HG02798 (cell line): Measurements from ENCODE around the gene CHORDC1.
"Not testable (repeated sequence)": the region's sequence is repeated elsewhere in the genome, so short reads cannot be mapped to it uniquely, and the experiment has no call there.

Experiments used
- ATAC-seq: cut with Tn5 transposase; IDR thresholded peaks from one replicate; pipeline ENCODE4 v1.9.1; 2021; ENCODE audit warnings: mild to moderate bottlenecking; ENCODE audit not compliant: unreplicated experiment, poor library complexity

Gene CHORDC1

DNA sequence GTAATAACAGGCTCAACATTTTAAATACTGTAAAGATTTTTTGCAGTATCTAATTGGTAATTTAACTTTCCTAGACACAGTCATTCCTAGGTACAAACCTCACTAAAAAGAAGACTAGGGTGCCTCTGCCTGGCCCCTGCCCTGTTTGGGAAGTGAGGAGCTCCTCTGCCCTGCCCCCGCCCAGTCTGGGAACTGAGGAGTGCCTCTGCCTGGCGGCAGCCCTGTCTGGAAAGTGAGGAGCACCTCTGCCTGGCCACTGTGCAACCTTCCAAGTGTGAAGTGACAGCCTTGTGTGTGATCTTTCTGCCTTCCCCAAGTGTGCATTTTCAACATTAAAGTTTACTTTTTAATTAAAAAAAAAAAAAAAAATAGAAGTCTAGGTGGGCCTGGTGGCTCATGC, 4.2 kb downstream of the CHORDC1 start:
- ATAC-seq, result no peak

DNA sequence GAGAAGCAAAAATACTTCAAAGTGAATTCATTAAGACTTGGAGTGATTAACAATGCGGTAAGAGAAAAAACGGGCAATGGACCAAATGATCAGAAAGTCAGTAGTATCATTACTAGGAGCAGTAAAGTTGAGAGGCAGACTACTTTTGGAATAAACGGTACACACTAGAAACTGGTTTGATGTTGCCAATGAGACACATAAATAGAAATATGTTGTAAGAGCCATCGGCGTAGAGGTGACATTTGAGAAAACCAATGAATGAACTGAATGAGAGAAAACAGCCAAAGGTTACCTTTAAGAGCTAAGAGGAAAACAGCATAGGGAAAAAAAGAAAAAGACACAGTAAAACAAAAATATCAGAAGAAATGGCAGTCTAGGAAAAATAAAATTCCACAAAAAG, 6.2 kb downstream of the CHORDC1 start:
- no peak for ATAC-seq

DNA sequence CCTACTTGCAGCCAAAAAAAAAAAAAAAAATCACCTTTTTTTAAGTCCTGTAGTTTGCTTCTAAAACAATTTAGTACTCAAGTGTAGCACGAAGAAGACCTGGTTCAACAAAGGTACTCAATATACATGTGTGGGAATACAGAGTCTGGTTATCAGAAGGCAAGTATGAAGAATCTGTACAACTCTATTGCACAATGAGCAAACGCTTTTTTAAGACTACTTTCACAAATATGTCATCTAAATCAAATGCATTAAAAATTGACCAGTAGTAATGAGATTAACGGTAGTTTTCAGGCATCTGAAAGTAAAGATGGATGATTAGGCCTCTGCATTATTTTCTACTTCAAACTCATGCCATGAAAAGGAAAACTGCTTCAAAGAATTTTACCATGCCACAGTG, 9.5 kb downstream of the CHORDC1 start:
- ATAC-seq, result no peak

DNA sequence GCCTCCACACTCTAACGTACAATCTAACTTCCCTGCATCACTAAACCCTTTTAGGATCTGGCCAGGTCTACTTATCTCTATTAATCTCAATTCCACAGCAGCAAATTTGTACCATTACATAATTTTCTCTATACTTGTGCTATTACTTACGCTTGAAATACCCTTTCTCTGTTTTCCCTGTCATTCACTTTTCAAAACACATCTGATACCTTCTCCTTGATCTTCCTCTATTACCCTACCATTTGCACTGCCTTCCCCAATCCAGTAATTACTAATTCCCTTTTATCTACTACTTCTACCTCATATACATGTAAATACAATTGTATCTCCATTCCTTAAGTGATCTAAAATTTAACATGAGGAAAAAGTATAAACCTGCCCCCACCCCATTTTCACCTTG, 14.0 kb downstream of the CHORDC1 start:
- ATAC-seq, result no peak

DNA sequence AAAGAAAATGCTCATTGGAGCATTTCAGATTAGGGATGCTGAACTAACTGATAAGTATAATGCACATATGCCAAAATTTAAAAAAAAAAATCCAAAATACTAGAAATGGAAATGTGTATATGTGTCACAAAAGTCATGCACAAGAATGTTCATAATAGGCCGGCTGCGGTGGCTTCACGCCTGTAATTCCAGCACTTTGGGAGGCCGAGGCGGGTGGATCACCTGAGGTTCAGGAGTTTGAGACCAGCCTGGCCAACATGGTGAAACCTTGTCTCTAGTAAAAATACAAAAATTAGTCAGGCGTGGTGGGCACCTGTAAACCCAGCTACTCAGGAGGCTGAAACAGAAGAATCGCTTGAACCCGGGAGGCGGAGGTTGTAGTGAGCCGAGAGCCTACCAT, 14.9 kb downstream of the CHORDC1 start:
- ATAC-seq, result not testable (repeated sequence)

DNA sequence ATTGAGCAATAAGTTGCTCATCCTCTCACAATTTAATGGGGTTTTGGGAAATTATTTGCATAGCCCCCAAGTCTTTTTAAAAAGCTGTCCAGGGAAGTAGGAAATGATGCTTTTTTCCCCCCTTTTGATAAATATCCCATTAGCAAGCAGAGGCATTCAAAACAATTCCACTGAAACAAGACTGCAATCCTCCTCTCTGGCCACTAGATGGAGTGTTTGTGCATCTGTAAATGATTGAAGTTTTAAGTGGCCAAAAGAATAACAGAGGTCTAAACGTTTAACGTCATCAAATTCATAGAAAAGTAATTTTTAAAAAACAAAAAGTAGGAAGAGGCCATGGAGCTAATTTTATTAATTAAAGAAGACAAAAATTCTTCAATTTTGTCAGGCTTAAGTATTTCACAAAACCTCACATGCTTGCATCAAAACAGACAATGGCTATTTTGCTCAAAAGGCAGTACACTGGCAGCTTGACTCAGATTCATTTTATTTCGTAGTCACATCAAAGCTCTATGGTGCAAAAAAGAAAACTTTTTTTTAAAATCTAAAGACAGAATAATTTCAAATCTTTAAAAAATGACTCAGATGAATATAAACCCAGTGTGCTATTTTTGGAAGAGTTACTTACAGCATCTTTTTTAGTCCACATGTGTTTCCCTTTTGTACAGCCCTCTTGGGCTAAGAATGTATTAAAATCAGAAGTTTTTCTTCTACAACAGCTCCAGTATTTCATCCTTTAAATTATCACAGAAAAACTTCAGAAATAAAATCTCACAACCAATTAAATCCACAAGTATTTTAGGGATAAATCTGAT, 17.8 kb downstream of the CHORDC1 start:
- peak; percentile 85 for ATAC-seq

DNA sequence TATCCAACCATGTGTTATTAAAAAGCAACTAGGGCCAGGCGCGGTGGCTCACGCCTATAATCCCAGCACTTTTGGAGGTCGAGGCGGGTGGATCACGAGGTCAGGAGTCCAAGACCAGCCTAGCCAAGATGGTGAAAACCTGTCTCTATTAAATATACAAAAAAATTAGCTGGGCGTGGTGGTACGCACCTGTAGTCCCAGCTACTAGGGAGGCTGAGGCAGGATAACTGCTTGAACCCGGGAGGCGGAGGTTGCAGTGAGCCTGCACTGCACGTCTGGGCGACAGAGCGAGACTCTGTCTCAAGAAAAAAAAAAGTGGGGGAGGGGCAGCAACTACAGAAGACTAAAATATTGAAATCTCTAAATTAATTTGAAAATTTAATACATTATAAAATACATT, 18.4 kb downstream of the CHORDC1 start:
- no peak for ATAC-seq

DNA sequence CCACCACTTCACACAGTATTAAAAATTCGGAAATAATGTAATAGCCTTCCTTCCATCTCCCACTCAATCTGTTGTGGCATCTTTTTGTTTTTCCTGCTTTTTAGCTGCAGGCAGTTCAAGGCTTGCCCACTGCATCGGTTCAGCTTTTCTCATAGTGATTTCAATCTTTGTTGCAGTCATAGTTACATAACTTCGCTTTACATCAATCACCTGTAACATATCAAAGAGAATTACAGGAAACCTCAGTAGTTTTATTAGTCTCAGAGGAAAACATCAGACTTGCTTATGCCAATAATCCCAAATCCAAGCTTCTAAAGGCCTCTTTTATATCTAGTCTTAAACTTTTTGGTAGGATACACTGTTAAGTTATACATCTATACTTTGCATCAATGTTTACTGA, 20.5 kb downstream of the CHORDC1 start:
- no peak for ATAC-seq

DNA sequence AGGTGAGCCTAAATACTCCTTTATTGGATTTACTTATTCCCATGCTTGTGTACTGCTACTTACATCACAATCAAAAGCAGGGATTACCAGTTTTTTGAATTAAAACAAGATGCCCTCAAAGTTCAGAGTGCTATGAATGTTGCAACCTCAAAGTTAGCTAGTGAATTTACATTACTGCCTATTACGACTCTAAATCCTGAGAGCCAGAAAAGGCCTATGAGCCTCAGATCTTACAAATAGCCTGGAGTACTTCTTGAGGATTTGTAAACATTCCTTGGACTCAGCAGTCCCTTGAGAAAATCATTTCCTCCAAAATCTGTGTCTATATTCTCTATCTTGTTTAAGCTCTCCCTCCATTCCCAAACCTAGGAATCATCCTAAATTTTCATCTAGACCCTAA, 25.5 kb downstream of the CHORDC1 start:
- ATAC-seq, result no peak

DNA sequence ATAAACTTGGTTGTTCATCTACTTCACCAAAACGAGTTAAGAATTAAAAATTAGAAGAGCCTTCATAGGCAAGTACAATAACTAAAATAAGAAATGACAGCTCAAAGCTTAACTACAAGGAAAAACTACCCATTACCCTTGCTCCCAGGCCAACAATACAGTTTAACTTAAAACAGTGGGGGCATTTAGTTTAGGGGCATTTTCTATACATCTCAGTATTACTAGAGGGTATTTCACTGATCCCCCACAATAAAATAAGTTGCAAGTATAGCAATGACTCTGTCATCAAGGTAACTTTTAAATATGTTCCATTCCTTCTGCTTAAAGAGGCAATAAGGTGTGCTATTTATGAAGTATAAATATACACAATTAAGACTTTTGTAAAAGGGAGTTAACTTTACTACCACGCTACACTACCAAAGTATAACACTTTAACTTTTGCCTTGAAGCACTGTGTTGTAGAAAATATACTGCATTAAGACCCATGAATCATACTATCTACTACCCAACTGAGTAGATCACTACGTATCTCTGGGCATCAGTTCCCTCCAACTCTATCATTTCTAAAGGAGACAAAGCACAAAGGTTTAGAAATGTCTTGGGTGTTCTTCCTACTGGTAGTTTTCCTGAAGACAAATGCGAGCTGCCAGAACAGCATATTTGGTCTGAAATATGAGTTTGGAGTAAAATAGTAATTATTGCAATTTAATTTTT, 29.8 kb downstream of the CHORDC1 start:
- ATAC-seq, result no peak

DNA sequence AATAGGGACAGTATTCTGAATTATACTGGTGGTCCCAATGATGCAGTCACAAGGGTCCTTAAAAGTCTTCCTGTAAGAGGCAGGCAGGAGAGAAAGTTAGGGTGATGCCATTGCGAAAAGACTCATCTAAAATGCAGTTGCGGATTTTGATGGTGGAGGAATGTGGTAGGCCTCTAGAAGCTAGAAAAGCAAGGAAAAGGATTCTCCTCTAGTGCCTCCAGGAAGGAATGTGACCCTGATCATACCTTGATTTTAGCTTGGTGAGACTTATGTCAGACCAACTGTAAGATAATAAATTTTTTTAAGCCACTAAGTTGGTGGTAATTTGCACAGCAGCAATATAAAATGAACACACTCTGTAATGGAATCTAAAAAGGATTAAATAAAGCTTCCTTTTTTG, 33.8 kb downstream of the CHORDC1 start:
- no peak for ATAC-seq

DNA sequence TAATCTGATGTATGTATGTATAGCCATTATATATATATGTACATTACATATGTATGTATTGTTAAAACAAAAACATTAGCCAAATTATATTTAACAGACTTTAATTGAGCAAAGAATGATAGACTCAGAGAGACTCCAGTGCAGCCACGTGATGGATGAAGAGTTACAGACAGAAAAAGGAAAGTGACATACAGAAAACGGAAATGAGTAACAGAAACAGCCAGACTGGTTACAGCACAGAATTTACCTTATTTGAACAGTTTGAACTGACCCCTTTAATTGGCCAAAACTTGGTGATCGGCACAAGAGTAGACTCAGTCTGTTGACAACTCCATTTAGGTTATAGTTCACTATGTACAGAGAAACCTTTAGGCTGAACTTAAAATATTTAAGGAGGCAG, 35.0 kb downstream of the CHORDC1 start:
- no peak for ATAC-seq

DNA sequence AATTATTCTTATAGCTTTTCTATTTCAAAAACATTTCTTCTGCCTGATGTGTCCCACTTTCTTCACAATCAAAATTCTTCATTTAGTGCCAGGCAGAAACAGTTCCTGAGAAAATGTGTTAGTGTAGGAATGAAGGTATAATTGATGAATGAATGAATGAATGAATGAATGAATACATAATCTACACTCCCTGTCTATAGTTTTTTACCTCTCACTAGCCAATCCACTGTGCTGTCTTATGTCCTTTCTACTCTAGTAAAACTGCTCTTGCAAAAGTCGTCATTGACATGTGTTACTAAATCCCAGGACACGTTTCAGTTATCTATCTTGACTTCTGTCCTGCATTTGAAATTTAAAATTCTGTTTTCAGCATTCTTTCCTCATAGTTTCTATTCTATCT, 42.9 kb downstream of the CHORDC1 start:
- ATAC-seq, result no peak

DNA sequence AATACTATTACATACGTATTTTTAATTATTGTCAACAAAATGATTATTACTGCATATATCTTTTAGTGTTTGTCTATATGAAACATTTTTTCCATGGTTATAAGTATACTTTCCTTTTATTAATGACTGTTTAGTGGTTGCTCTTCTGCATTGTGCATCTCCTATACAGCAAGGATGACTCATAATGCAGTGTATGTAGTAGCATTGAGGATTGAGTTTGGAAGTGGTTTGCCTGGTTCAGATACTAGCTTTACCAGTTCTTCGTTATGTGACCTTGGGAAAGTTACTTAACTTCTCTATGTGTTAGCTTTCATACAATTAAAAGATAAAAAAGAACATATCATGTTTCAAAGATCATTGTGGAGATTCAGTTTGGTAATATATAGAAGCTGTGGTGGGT, 44.1 kb downstream of the CHORDC1 start:
- ATAC-seq, result no peak

DNA sequence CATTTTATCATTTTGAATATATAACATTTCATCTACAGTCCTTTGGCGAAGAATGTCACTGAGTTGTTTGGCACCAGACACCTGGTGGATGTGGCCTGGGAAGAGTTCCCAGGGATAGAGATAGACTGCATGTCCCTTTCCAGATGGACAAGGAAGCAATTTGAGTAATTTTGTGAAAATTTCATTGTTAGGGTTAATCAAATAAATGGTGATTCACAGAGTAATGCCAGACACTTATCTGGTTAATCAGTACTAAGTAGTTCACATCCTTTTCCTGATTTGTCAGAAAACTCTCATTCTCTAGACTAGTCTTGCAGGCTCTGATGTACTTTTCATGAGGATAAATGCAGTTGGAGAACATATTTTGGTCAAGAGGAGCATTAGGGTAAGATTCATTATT, 46.8 kb downstream of the CHORDC1 start:
- ATAC-seq, result no peak

DNA sequence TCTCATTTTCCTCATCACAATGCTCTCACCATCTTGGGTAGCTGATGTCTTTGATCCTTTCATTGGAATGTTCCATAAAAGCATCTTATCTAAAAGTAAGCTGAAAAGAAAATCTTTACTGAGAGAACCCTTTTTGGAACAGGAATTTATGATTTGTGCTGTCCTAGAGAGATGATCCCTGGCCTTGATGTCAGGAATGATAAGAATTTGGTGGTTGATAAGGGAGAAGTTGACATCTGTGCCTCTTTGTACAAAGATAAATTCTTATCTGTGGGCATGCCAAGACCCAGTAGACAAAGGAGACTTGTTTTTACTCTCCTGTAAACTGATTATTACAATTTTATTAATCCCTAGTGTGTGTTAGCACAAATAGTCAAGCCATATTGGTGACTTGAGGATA, 51.5 kb downstream of the CHORDC1 start:
- no peak for ATAC-seq

DNA sequence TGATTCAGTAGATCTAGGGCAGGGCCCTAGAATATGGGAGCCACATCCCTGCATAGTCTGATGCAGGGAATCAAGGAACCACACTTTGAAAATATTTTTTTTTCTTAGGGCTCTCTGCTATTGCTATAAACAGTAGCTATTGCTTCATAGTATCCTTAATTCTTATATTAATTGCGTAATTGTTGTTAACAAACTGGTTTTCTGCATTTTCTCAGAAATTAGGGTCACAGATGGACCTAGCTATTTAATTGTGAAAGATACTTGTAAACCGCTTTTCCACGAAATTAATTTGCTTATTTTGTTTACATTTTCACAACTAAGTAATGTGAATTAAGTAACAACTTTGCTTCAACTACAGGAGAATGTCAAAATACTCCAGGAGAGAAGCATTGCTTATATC, 54.3 kb downstream of the CHORDC1 start:
- ATAC-seq, result no peak

DNA sequence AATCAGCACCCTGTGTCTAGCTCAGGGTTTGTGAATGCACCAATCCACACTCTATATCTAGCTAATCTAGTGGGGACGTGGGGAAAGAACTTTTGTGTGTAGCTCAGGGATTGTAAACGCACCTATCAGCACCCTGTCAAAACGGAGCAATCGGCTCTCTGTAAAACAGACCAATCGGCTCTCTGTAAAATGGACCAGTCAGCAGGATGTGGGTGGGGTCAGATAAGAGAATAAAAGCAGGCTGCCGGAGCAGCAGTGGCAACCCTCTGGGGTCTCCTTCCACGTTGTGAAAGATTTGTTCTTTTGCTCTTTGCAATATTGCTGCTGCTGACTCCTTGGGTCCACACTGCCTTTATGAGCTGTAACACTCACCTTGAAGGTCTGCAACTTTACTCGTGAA, 55.1 kb downstream of the CHORDC1 start:
- not testable (repeated sequence) for ATAC-seq

DNA sequence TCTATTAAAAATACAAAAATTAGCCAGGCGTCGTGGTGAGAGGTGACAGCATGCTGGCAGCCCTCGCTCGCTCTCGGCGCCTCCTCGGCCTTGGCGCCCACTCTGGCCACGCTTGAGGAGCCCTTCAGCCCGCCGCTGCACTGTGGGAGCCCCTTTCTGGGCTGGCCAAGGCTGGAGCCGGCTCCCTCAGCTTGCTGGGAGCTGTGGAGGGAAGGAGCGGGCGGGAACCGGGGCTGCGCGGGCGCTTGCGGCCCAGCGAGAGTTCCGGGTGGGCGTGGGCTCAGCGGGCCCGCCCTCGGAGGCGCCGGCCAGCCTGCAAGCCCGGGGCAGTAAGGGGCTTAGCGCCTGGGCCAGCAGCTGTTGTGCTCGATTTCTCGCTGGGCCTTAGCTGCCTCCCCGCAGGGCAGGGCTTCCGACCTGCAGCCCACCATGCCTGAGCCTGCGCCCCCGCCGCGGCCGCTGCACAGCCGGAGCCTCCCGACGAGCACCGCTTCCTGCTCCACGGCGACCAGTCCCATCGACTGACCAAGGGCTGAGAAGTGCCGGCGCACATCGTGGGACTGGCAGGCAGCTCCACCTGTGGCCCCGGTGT, 55.8 kb downstream of the CHORDC1 start:
- not testable (repeated sequence) for ATAC-seq
